Vagina (tissue), 2 donors: ENCODE data around the gene KIAA0513.

ENCODE experiments used
- POLR2A ChIP-seq, 2 donors: fragments of 450-650 bp; IDR thresholded peaks; one replicate each; pipeline ENCODE4 v1.6.1; 2017; ENCODE audit warnings: antibody characterized with exemption in 2 of 2, mild to moderate bottlenecking in 2 of 2, moderate library complexity in 2 of 2
- POLR2AphosphoS5 ChIP-seq, 2 donors: sonication (generic); formaldehyde crosslinking; IDR thresholded peaks; one replicate each; pipeline ENCODE4 v1.9.0; 2017; ENCODE audit warnings: antibody characterized with exemption in 2 of 2, mild to moderate bottlenecking in 2 of 2, low read depth in 1 of 2; ENCODE audit not compliant: insufficient read depth in 1 of 2

- TF ChIP-seq POLR2A (IDR thresholded peaks at IDR 0.05) (no peak), POLR2AphosphoS5 (IDR thresholded peaks at IDR 0.05; ENCODE audit: insufficient read depth in 1 of 2, low read depth in 1 of 2) (peak in 1 of 2 donors; percentile 41)
Observed at GRCh38 chr16:85126705-85127378, 99.2 kb downstream of the KIAA0513 start.
